Natural killer cell treated with Interleukin-12 subunit alpha and Interleukin-12 subunit beta and Interleukin-15 and Interleukin-18, amount 100 ng/mL, for 72 hours (primary cell): Measurements from ENCODE around the gene ETF1. TPM values are rescaled to one million over a fixed set of nuclear protein-coding genes. Genes with fewer than 3 reads are reported as not detected.
A peak's percentile ranks its signal among the peaks of the same experiment; 100 is the strongest.

Experiments
- ATAC-seq, 2 donors: fragments of 150-1000 bp; cut with Tn5 transposase in 1 of 2; sonication (Bioruptor Pico), chemical (Tn5 transposase) in 1 of 2; 2 replicates each; pipeline ENCODE4 v1.10.0; 2021
- DNase-seq: peaks from one replicate; pipeline ENCODE4 v3.0.0; 2022; ENCODE audit warnings: low spot score
- H3K27ac Mint-ChIP-seq, 2 donors: 1 replicate in 1 of 2; 2 replicates in 1 of 2; pipeline ENCODE4 v1.8.0; 2022; ENCODE audit warnings: mixed read lengths in 2 of 2, mild to moderate bottlenecking in 1 of 2, moderate library complexity in 1 of 2
- H3K27me3 Mint-ChIP-seq, 2 donors: 1 replicate in 1 of 2; 2 replicates in 1 of 2; pipeline ENCODE4 v1.8.0; 2022; ENCODE audit warnings: mixed read lengths in 2 of 2
- H3K36me3 Mint-ChIP-seq: one replicate; pipeline ENCODE4 v1.8.0; 2022; ENCODE audit warnings: mixed read lengths
- H3K4me1 Mint-ChIP-seq, 2 donors: 1 replicate in 1 of 2; 2 replicates in 1 of 2; pipeline ENCODE4 v1.8.0; 2022; ENCODE audit warnings: low read depth in 2 of 2, mixed read lengths in 2 of 2, mild to moderate bottlenecking in 1 of 2
- H3K4me3 Mint-ChIP-seq: one replicate; pipeline ENCODE4 v1.8.0; 2022; ENCODE audit warnings: mixed read lengths
- H3K9me3 Mint-ChIP-seq: 2 replicates; pipeline ENCODE4 v1.8.0; 2022; ENCODE audit warnings: mixed read lengths
- total RNA-seq, 2 donors: library from RNA; stranded (reverse); gene quantifications; one replicate each; pipeline ENCODE4 v1.2.3, GENCODE V29; 2022

The ETF1 gene
- total RNA-seq, 2 donors from 2014 or later: 150 to 167 TPM

GRCh38 chr5:138465261-138466124 lies 77.5 kb downstream of the ETF1 start, which contains the start of gene EGR1:
Gene EGR1, plus strand, starts transcription at chr5:138465479. Its CDS starts 283 bp downstream, at chr5:138465762.
- ATAC-seq: peak; percentile 78 to 82

GRCh38 chr5:138464388-138465260 lies 78.4 kb downstream of the ETF1 start:
- no peaks in the 10 kb centered on the region for H3K27me3 Mint-ChIP-seq
- no peaks in the 10 kb centered on the region for H3K36me3 Mint-ChIP-seq
- H3K9me3 Mint-ChIP-seq: no peaks in the 10 kb centered on the region
- H3K4me3 Mint-ChIP-seq: peak overlapping the region; percentile 86
- H3K4me1 Mint-ChIP-seq: peaks cover 29 to 35% of the 10 kb centered on the region in 2 donors
- peak; percentile 97 for DNase-seq
- H3K27ac Mint-ChIP-seq: peak overlapping the region; percentile 79 to 85
- peak; percentile 85 to 88 for ATAC-seq

More at GRCh38 chr5:138465261-138466124, 77.5 kb downstream of the ETF1 start, which contains the start of gene EGR1:
- Mint-ChIP-seq H3K4me1 (peaks cover 26 to 30% of the 10 kb centered on the region in 2 donors), H3K9me3 (no peaks in the 10 kb centered on the region), H3K36me3 (no peaks in the 10 kb centered on the region), H3K4me3 (peak within 1 kb of the TSS; percentile 86), H3K27me3 (no peaks in the 10 kb centered on the region), H3K27ac (peak within 1 kb of the TSS; percentile 79 to 85)
- peak; percentile 94 for DNase-seq

- H3K4me1 Mint-ChIP-seq: peaks cover 33 to 42% of the 10 kb centered on the region in 2 donors
- peak overlapping the region; percentile 79 to 85 for H3K27ac Mint-ChIP-seq
- no peaks in the 10 kb centered on the region for H3K9me3 Mint-ChIP-seq
- no peaks in the 10 kb centered on the region for H3K27me3 Mint-ChIP-seq
- peak overlapping the region; percentile 86 for H3K4me3 Mint-ChIP-seq
- ATAC-seq: peak; percentile 74 to 80
- peak; percentile 96 for DNase-seq
- no peaks in the 10 kb centered on the region for H3K36me3 Mint-ChIP-seq
These were observed 79.0 kb downstream of the ETF1 start for GRCh38 chr5:138464008-138464387.

- ATAC-seq (no peak), DNase-seq (no peak)
- H3K9me3 Mint-ChIP-seq: no peaks in the 10 kb centered on the region
- peaks cover 36 to 42% of the 10 kb centered on the region in 2 donors for H3K4me1 Mint-ChIP-seq
- peak overlapping the region; percentile 79 to 85 for H3K27ac Mint-ChIP-seq
- peak overlapping the region; percentile 86 for H3K4me3 Mint-ChIP-seq
- no peaks in the 10 kb centered on the region for H3K36me3 Mint-ChIP-seq
- H3K27me3 Mint-ChIP-seq: no peaks in the 10 kb centered on the region
These were observed 79.5 kb downstream of the ETF1 start for GRCh38 chr5:138463419-138464007.

- ATAC-seq (no peak), DNase-seq (no peak)
- Mint-ChIP-seq H3K27ac (peak overlapping the region; percentile 2 to 90), H3K4me1 (peaks cover 25 to 33% of the 10 kb centered on the region in 2 donors), H3K27me3 (no peaks in the 10 kb centered on the region), H3K4me3 (no peak overlapping the region), H3K36me3 (no peaks in the 10 kb centered on the region), H3K9me3 (no peaks in the 10 kb centered on the region)
These were observed 81.5 kb downstream of the ETF1 start for GRCh38 chr5:138461343-138462125.

GRCh38 chr5:138460032-138460693 lies 82.9 kb downstream of the ETF1 start:
- H3K4me3 Mint-ChIP-seq: no peak overlapping the region
- no peaks in the 10 kb centered on the region for H3K36me3 Mint-ChIP-seq
- H3K4me1 Mint-ChIP-seq: peaks cover 23 to 33% of the 10 kb centered on the region in 2 donors
- ATAC-seq (no peak), DNase-seq (no peak)
- H3K9me3 Mint-ChIP-seq: no peaks in the 10 kb centered on the region
- H3K27me3 Mint-ChIP-seq: no peaks in the 10 kb centered on the region
- H3K27ac Mint-ChIP-seq: peak overlapping the region; percentile 87 to 90

GRCh38 chr5:138459311-138459933 lies 83.6 kb downstream of the ETF1 start:
- Mint-ChIP-seq H3K27ac (peak overlapping the region; percentile 87 to 90), H3K4me1 (peaks cover 23 to 33% of the 10 kb centered on the region in 2 donors), H3K9me3 (no peaks in the 10 kb centered on the region), H3K4me3 (peak overlapping the region; percentile 68), H3K36me3 (no peaks in the 10 kb centered on the region), H3K27me3 (no peaks in the 10 kb centered on the region)
- ATAC-seq: peak; percentile 72 to 79
- DNase-seq: peak; percentile 88

- no peaks in the 10 kb centered on the region for H3K27me3 Mint-ChIP-seq
- no peak for DNase-seq
- H3K27ac Mint-ChIP-seq: peak overlapping the region; percentile 87 to 90
- H3K9me3 Mint-ChIP-seq: no peaks in the 10 kb centered on the region
- peaks cover 23 to 33% of the 10 kb centered on the region in 2 donors for H3K4me1 Mint-ChIP-seq
- H3K36me3 Mint-ChIP-seq: no peaks in the 10 kb centered on the region
- peak in 1 of 2 donors; percentile 0 for ATAC-seq
- H3K4me3 Mint-ChIP-seq: peak overlapping the region; percentile 68
These were observed 84.2 kb downstream of the ETF1 start for GRCh38 chr5:138458856-138459255.

- DNase-seq (no peak), ATAC-seq (no peak)
- Mint-ChIP-seq H3K4me1 (peaks cover 23 to 33% of the 10 kb centered on the region in 2 donors), H3K9me3 (no peaks in the 10 kb centered on the region), H3K4me3 (peak overlapping the region; percentile 29), H3K27me3 (no peaks in the 10 kb centered on the region), H3K36me3 (no peaks in the 10 kb centered on the region), H3K27ac (peak overlapping the region; percentile 87 to 90)
These were observed 84.7 kb downstream of the ETF1 start for GRCh38 chr5:138458384-138458783.

- H3K4me3 Mint-ChIP-seq: peak overlapping the region; percentile 29
- H3K36me3 Mint-ChIP-seq: no peaks in the 10 kb centered on the region
- peak overlapping the region; percentile 80 to 87 for H3K27ac Mint-ChIP-seq
- DNase-seq (no peak), ATAC-seq (no peak)
- no peaks in the 10 kb centered on the region for H3K9me3 Mint-ChIP-seq
- peaks cover 23 to 33% of the 10 kb centered on the region in 2 donors for H3K4me1 Mint-ChIP-seq
- H3K27me3 Mint-ChIP-seq: no peaks in the 10 kb centered on the region
These were observed 85.3 kb downstream of the ETF1 start for GRCh38 chr5:138457531-138458275.
